Measurements from ENCODE around the gene CSNK2A1.
"Not testable (repeated sequence)": the region's sequence is repeated elsewhere in the genome, so short reads cannot be mapped to it uniquely, and the experiment has no call there.

CSNK2A1 gene

GRCh38 chr20:462199-462991 lies 81.2 kb downstream of the CSNK2A1 start, which contains the start of gene TBC1D20:
TBC1D20 (minus strand) TSS chr20:462533; CDS start chr20:462405, 128 bp downstream.
- in situ Hi-C loops (cut with MboI; ENCODE audit: low sequenced_read_pairs): no loop called here

- in situ Hi-C loops (cut with MboI; ENCODE audit: low sequenced_read_pairs): no loop called here
Measured at GRCh38 chr20:461254-462198, 82.1 kb downstream of the CSNK2A1 start.

GRCh38 chr20:460707-461106 lies 82.9 kb downstream of the CSNK2A1 start:
- in situ Hi-C loops (cut with MboI; ENCODE audit: low sequenced_read_pairs): no loop called here

- in situ Hi-C loops (cut with MboI; ENCODE audit: low sequenced_read_pairs): no loop called here
Measured at GRCh38 chr20:460180-460579, 83.4 kb downstream of the CSNK2A1 start.

GRCh38 chr20:458776-459175 lies 84.8 kb downstream of the CSNK2A1 start:
- in situ Hi-C loops (cut with MboI; ENCODE audit: low sequenced_read_pairs): no loop called here

- in situ Hi-C loops (cut with MboI; ENCODE audit: low sequenced_read_pairs): no loop called here
Measured at GRCh38 chr20:454951-455350, 88.6 kb downstream of the CSNK2A1 start.

GRCh38 chr20:452021-452420 lies 91.6 kb downstream of the CSNK2A1 start:
- in situ Hi-C loops (cut with MboI; ENCODE audit: low sequenced_read_pairs): not testable (repeated sequence)

GRCh38 chr20:445514-446336 lies 97.9 kb downstream of the CSNK2A1 start:
- in situ Hi-C loops (cut with MboI; ENCODE audit: low sequenced_read_pairs): no loop called here

- in situ Hi-C loops (cut with MboI; ENCODE audit: low sequenced_read_pairs): no loop called here
Measured at GRCh38 chr20:444862-445426, 98.6 kb downstream of the CSNK2A1 start.

- in situ Hi-C loops (cut with MboI; ENCODE audit: low sequenced_read_pairs): no loop called here
Measured at GRCh38 chr20:444117-444516, 99.5 kb downstream of the CSNK2A1 start.

- in situ Hi-C loops (cut with MboI; ENCODE audit: low sequenced_read_pairs): no loop called here
Measured at GRCh38 chr20:443223-443775, 100.3 kb downstream of the CSNK2A1 start.

GRCh38 chr20:440636-441035 lies 103.0 kb downstream of the CSNK2A1 start:
- in situ Hi-C loops (cut with MboI; ENCODE audit: low sequenced_read_pairs): no loop called here

GRCh38 chr20:440148-440547 lies 103.4 kb downstream of the CSNK2A1 start:
- in situ Hi-C loops (cut with MboI; ENCODE audit: low sequenced_read_pairs): no loop called here

- in situ Hi-C loops (cut with MboI; ENCODE audit: low sequenced_read_pairs): no loop called here
Measured at GRCh38 chr20:438571-439469, 104.8 kb downstream of the CSNK2A1 start.

GRCh38 chr20:437787-438486 lies 105.7 kb downstream of the CSNK2A1 start:
- in situ Hi-C loops (cut with MboI; ENCODE audit: low sequenced_read_pairs): no loop called here

- in situ Hi-C loops (cut with MboI; ENCODE audit: low sequenced_read_pairs): no loop called here
Measured at GRCh38 chr20:436476-436875, 107.1 kb downstream of the CSNK2A1 start.

- in situ Hi-C loops (cut with MboI; ENCODE audit: low sequenced_read_pairs): no loop called here
Measured at GRCh38 chr20:435558-435957, 108.0 kb downstream of the CSNK2A1 start.

- in situ Hi-C loops (cut with MboI; ENCODE audit: low sequenced_read_pairs): no loop called here
Measured at GRCh38 chr20:434661-435419, 108.8 kb downstream of the CSNK2A1 start.
